DND-41 (cell line): ENCODE data around the gene CPN2.

Source experiments
- CTCF ChIP-seq: IDR thresholded peaks from 2 replicates; pipeline ENCODE4 v1.5.1; 2012; ENCODE audit warnings: borderline replicate concordance, low read length, moderate library complexity, mild to moderate bottlenecking; ENCODE audit not compliant: poor library complexity, severe bottlenecking; ENCODE audit errors: extremely low read depth
- EZH2 ChIP-seq: IDR thresholded peaks from 3 replicates; pipeline ENCODE4 v1.6.1; 2012; ENCODE audit warnings: borderline replicate concordance, low read depth, mild to moderate bottlenecking, moderate library complexity, low read length, inconsistent platforms; ENCODE audit not compliant: severe bottlenecking

GRCh38 chr3:194396539-194396858 is 45.4 kb upstream of the CPN2 start:
- TF ChIP-seq CTCF (no peak), EZH2 (no peak)
